ENCODE results near the gene MAGI3. TPM values are rescaled to one million over a fixed set of nuclear protein-coding genes. Genes with fewer than 3 reads are reported as not detected.

MAGI3 gene
- total and polyA plus RNA-seq, 7 donors: 0.76 to 7.1 (median 2.9) TPM

DNA sequence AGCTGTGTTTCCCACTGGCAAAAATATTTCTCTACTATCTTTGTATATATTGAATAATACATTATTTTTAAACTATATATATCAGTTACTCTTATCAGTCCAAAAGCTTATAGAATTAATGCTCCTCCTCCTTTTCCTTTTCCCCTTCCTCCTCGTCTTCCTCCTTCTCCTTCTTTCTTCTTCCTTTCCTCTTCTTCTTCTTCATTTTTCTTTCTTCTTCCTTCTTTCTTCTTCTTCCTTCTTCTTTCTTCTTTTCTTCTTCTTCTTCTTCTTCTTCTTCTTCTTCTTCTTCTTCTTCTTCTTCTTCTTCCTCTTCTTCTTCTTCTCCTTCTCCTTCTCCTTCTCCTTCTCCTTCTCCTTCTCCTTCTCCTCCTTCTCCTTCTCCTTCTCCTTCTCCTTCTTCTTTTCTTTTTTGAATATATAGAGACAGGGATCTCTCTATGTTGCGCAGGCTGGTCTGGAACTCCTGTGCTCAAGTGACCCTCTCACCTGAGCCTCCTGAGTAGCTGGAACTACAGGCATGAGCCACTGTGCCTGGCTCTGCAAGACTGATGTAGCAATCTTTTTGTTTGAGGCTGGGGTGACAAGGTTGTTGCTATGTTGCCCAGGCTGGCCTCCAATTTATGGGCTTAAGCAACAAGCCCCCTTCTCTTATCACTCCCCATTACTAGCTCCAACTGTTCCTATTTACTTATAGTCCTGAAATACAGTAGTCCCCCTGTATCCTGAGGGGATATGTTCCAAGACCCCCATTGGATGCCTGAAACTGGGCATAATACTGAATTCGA, 47.4 kb downstream of the MAGI3 start:
- intact Hi-C loops (cut with DNase I): no loop called here
- no peak for ATAC-seq
- Histone ChIP-seq H3K36me3 (ENCODE audit: insufficient read depth in 1 of 2, low read depth in 1 of 2) (no peaks in the 10 kb centered on the region), H3K4me3 (no peak overlapping the region), H3K4me1 (no peaks in the 10 kb centered on the region), H3K27me3 (ENCODE audit: insufficient read depth in 3 of 3, low read length in 2 of 3) (no peaks in the 10 kb centered on the region), H3K9me3 (no peaks in the 10 kb centered on the region), H3K27ac (no peak overlapping the region)
- TF ChIP-seq, protein P1, sequence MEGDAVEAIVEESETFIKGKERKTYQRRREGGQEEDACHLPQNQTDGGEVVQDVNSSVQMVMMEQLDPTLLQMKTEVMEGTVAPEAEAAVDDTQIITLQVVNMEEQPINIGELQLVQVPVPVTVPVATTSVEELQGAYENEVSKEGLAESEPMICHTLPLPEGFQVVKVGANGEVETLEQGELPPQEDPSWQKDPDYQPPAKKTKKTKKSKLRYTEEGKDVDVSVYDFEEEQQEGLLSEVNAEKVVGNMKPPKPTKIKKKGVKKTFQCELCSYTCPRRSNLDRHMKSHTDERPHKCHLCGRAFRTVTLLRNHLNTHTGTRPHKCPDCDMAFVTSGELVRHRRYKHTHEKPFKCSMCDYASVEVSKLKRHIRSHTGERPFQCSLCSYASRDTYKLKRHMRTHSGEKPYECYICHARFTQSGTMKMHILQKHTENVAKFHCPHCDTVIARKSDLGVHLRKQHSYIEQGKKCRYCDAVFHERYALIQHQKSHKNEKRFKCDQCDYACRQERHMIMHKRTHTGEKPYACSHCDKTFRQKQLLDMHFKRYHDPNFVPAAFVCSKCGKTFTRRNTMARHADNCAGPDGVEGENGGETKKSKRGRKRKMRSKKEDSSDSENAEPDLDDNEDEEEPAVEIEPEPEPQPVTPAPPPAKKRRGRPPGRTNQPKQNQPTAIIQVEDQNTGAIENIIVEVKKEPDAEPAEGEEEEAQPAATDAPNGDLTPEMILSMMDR (IDR thresholded peaks at IDR 0.05): no peak
- 93 to 96% (median 95%) methylated on average over 3 of the region's 3 CpGs for WGBS, 3 donors
- no peak for DNase-seq

DNA sequence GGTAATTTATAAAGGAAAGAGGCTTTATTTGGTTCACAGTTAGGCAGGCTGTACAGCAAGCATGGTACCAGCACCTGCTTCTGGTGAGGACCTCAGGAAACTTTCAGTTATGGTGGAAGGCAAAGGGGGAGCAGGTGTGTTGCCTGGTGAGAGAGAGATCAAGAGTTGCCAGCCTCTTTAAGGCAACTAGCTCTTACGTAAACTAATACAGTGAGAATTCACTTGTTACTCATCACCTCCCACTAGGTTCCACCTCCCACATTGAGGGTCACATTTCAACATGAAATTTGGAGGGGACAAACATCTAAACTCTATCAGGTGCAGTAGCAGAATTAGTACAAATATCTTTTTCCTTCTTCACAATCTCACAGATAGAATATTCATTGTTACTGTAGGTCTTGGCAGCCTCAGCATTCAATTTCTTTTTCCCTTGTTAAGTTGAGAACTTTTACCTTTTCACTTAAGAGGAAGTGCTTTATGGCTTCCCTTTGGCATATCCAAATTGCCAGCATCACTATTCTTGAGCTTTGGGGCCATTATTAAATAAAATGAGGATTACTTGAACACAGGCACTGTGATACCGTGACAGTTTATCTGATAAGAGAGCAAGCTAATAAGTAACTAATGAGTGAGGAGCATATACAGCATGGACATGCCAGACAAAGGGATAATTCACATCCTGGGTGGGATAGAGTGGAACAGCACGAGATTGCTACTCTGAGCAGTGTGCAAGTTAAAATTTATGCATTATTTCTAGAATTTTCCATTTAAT, 48.4 kb downstream of the MAGI3 start:
- WGBS, 3 donors: 88 to 89% (median 89%) methylated on average over 3 of the region's 3 CpGs

DNA sequence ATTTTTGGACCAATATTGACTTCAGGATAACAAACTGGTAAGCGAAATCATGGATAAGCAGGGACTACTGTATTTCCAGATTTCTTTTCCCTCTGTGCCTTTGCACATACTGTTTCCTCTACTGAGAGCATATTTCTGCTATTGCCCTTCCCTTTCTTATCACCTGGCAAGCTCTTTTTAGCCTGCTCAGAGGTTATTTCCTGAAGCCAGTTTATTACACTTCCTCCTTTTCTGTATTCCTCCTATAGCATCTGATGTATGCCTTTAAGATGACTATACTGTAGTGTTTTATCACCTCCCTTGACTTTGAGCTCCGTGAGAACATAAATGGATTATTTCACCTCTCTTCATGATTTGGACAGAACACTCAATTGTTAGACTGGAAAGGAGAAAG, 49.0 kb downstream of the MAGI3 start:
- TF ChIP-seq, protein P1 (IDR thresholded peaks at IDR 0.05): no peak
- H3K4me3 ChIP-seq: no peak overlapping the region
- no peaks in the 10 kb centered on the region for H3K9me3 ChIP-seq
- H3K27me3 ChIP-seq (ENCODE audit: insufficient read depth in 3 of 3, low read length in 2 of 3): no peaks in the 10 kb centered on the region
- H3K36me3 ChIP-seq (ENCODE audit: insufficient read depth in 1 of 2, low read depth in 1 of 2): no peaks in the 10 kb centered on the region
- intact Hi-C loops (cut with DNase I): no loop called here
- ATAC-seq: no peak
- no peak overlapping the region for H3K27ac ChIP-seq
- no peaks in the 10 kb centered on the region for H3K4me1 ChIP-seq
- 55 to 76% (median 76%) methylated on average over 2 of the region's 2 CpGs for WGBS, 3 donors
- DNase-seq: no peak

More for the DNA sequence above, 48.4 kb downstream of the MAGI3 start:
- ATAC-seq: no peak
- DNase-seq: no peak
- Histone ChIP-seq H3K4me1 (no peaks in the 10 kb centered on the region), H3K36me3 (ENCODE audit: insufficient read depth in 1 of 2, low read depth in 1 of 2) (no peaks in the 10 kb centered on the region), H3K4me3 (no peak overlapping the region), H3K27me3 (ENCODE audit: insufficient read depth in 3 of 3, low read length in 2 of 3) (no peaks in the 10 kb centered on the region), H3K9me3 (no peaks in the 10 kb centered on the region), H3K27ac (no peak overlapping the region)
- TF ChIP-seq, protein P1 (IDR thresholded peaks at IDR 0.05): no peak
- intact Hi-C loops (cut with DNase I): no loop called here

DNA sequence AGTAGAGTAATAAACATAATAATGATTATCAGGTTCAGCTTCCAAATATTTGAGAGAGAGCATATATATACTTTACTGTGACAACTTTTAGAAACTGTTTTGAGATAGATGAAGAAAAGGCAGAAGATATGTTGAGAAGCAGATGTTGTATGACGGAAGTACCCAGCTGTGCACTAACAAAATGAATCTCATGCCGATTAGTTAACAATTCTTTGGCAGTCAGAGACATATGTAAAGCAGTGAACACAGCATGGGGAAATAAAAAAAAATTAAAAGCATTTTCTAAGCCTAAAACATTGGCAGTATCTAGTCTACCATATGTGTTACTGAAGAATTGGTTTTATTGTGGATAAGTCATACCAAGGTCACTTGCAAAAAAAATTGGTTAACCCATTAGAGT, 51.8 kb downstream of the MAGI3 start:
- intact Hi-C loops (cut with DNase I): no loop called here

More for the DNA sequence above, 51.8 kb downstream of the MAGI3 start:
- TF ChIP-seq, protein P1 (IDR thresholded peaks at IDR 0.05): no peak
- DNase-seq (no peak), ATAC-seq (no peak)
- Histone ChIP-seq H3K9me3 (peaks cover 4% of the 10 kb centered on the region), H3K4me3 (no peak overlapping the region), H3K4me1 (no peaks in the 10 kb centered on the region), H3K27ac (no peak overlapping the region), H3K27me3 (ENCODE audit: insufficient read depth in 3 of 3, low read length in 2 of 3) (no peaks in the 10 kb centered on the region), H3K36me3 (ENCODE audit: insufficient read depth in 1 of 2, low read depth in 1 of 2) (no peaks in the 10 kb centered on the region)
- WGBS, 3 donors: 41 to 55% (median 53%) methylated on average over 2 of the region's 2 CpGs
